Measurements from ENCODE around the gene RXRG. TPM values are rescaled to one million over a fixed set of nuclear protein-coding genes. Genes with fewer than 3 reads are reported as not detected.

RXRG gene
- total RNA-seq, 1 donor from 2014 or later = 11.9 TPM

DNA sequence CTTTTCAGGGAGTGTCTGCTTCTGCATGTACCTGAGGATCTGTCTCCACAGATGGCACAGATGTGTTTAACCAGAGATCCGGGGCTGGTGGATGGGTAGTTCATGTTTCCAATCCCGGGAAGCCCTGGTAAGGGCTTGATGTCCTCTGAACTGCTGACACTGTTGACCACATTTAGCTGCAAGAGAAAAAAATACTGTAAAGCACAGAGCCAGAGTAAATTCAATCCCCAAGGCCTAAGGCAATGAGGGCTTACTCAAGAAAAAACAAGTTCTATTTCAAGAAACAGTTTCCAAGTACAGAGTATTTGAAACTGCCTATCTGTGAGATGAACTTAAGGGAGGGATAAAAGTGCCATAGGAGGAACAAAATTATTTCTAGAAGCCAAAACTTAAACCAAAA lies 25.1 kb downstream of the RXRG start:
- no peak for ATAC-seq
- intact Hi-C loops (cut with DNase I) = no loop called here
- no peak for DNase-seq (ENCODE audit: low spot score)

DNA sequence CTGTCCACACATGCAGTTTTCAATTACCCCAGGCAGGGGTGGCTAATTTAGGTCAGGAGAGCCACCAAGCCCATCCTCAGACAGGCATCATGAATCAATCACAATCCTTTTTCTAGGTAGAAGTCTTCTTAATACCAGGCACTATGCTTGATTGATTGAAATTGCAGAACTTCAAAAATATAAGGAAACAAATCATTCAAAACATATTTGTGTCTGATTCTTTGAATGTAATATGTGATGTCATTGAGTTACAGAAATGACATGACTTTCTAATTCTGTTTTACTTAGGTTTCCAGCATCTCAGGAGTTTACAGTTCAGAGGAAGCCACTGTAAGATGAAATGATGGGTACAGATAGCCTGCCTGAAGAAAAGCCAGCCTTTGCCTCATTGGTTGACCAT lies 26.7 kb downstream of the RXRG start:
- intact Hi-C loops (cut with DNase I) = no loop called here
- DNase-seq (ENCODE audit: low spot score) = no peak
- ATAC-seq = no peak

DNA sequence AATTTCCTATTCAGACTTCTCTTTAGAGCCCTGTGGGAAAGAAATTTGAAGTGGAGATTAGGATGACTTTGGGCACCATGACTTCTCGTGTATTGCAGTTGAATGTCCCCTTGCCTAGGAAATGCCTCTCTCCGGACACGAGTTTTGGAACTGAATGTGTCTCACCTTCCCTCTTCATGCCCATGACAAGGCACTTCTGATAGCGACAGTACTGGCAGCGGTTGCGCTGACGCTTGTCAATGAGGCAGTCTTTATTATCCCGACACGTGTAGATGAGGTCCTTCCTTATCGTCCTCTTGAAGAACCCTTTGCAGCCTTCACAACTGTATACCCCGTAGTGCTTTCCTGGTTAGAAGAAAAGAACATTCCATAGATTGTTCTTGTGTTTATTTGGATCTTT lies 28.1 kb downstream of the RXRG start:
- intact Hi-C loops (cut with DNase I) = no loop called here
- ATAC-seq = no peak
- no peak for DNase-seq (ENCODE audit: low spot score)

DNA sequence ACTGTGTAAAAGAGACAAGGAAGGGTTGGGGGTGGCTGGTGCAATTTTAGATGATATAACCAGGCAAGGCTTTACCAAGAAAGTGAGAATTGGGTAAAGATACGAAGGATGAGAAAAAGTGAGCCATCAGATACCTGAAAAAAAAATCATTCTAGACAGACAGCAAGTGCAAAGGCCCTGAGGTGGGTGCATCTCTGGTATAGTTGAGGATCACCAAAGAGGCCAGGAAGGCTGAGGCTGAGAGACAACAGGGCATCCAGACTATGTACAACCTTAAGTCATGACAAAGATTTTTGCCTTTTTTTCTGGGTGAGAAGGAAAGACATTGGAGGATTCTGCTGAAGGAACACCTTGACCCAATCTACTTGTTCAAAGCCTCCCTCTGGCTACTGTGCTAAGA lies 29.9 kb downstream of the RXRG start:
- intact Hi-C loops (cut with DNase I) = no loop called here
- no peak for DNase-seq (ENCODE audit: low spot score)

DNA sequence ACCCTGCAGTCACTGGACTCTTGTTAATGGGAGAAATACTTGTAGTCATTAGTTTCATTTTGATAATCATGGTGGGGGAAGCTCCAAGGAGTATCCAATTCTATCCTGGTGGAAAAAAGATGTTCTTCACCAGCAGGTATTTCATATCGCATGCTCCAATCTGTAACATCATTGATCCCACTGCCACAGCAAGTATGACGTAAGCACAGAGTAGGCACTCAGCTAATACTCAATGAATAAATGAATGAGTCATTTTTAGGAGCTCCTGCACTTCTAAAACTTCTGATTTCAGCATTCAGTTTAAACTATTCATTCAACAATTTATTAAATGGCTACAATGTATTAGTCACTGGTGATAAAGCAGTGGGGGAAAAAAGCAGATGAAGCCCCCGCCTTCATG lies 30.3 kb downstream of the RXRG start:
- ATAC-seq (no peak), DNase-seq (ENCODE audit: low spot score) (no peak)
- intact Hi-C loops (cut with DNase I) = no loop called here

More for the DNA sequence above, 29.9 kb downstream of the RXRG start:
- ATAC-seq = no peak

DNA sequence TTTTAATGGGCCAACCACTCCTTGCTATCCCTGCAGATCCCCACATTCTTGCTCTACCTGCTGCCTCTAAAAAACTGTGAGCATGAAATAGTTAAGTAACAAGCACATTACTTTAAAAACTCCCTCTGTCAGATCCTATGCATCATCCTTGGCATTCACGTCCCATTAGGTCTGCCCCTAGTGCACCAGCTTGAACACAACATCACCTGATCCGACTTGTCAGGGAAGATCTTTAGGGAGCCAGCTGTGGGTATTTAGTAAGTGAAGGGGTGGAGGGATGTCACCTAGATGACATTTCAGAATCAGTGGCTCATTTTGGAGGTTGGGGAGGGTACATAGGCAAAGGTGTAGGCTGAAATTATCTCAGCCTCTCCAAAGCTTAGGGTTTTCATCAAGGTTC lies 33.5 kb downstream of the RXRG start:
- ATAC-seq (no peak), DNase-seq (ENCODE audit: low spot score) (no peak)
- intact Hi-C loops (cut with DNase I) = no loop called here

DNA sequence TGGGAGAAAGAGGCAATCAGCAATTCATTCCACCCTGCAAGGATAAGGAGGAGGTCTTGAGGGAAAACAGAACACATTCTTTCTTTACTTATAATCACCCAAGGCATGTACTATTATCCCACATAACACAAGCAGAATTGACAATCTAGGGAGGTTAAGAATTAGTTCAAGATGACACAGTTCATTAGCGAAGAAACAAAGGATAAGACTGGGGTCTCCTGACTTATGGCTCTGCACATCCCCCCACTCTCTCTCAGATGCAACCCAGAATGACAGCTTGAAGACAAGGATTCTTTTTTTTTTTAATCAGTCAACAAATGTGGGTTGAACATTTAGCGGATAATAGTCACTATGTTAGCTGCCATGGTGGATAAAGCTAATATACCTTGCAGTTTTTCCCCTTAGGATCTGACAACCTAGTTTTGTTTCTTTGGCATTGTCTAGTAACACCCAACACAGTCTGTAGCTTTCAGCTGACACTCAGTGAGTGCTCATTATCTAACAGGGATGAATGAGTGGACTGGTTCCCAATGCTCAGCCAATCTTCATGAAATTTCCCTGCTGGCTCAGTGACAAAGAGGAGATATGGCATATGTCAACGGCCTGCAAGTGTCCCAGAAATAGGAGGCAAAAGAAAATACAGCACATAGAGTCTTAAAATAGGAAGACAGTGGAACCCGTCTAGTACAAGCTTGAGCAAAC lies 35.1 kb downstream of the RXRG start:
- DNase-seq (ENCODE audit: low spot score) (no peak), ATAC-seq (no peak)
- intact Hi-C loops (cut with DNase I) = no loop called here

DNA sequence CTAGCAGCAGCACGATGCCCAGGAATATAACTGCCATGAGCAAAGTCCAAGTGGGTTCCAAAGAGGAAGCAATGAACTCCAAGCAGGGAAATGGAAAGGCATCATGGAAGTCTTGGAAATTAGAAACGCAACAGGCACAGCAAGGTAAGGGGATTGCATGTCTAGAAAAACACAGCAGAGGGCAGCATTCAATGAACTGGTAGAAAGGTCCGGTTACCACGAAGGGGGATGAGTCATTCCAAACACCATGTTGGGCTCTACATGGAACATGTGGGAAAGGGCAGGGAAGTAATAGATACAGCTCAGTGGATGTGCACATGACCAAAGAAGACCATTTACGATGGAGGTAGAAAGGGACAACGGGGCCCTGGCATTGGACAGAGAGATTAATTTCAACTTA lies 36.4 kb downstream of the RXRG start:
- no peak for ATAC-seq
- DNase-seq (ENCODE audit: low spot score) = no peak
- intact Hi-C loops (cut with DNase I) = no loop called here

DNA sequence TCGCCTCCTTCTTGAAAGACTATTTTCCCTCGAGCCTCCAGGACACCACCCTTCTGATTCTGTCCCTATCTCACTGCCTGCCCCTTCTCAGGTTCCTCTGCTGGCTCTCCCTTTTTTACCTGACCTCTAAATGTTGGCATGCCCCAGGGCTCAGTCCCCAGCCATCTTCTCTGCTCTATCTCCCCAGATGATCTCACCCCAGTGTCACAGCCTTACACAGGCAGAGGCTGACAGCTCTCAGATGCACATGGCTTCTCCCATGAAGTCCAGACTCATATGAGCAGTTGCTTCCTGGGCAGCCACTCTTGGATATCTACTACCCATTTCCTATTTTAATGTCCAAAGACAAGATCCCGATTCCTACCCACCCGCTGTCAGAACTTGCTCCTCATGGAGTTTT lies 37.5 kb downstream of the RXRG start:
- DNase-seq (ENCODE audit: low spot score) = no peak
- intact Hi-C loops (cut with DNase I) = no loop called here
- no peak for ATAC-seq

DNA sequence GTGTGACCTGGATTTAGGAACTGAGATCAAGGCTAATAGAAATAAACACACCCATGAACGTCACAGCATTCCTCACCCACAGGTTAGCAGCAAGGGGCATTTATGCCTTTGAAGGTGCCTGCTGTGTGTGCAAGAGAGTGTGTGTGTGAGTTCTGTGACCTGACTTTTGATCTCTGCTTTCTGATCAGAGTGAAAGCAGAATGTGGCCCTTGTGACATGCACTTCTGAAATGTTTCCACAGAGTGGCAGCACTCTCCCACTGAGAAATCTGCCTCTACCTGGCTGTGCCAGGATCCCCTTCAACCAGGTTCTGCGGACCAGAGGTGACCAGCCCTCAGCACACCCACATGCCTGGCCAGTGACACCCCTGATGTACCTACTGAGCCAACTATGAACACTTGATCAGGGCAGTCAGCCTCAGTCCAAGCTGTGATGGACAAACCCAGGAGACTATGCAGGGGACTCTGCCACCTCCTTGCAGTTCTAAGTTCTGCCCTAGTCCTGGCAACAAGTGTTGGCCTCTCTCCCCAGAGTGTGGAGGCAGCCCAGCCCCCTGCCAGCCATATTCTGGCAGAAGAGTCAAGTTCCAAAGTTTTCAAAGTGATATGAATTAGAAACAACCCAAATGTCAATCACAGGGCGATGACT lies 41.0 kb downstream of the RXRG start:
- intact Hi-C loops (cut with DNase I) = no loop called here
- ATAC-seq (peak; percentile 52), DNase-seq (ENCODE audit: low spot score) (no peak)

DNA sequence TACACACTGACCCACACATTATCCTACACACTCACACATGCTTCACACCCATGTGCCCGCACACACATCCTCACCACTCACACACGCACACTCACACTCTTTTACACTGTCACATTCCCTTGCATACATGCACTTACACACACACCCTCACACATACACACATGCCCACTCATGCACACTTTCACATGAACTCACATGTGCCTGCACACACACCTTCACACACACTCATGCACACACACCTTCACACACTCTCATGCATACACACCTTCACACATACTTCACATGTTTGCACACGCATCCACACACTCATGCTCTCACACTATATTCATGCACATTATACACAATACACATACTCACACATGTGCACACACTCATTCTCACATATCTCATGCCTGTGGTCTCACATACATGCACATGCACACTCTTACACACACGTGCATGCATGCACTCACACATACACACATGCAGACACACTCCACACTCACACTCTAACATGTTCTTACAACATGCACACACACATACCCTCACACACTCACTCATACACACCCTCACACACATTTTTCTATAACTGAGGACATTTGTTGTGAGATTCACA lies 42.3 kb downstream of the RXRG start:
- intact Hi-C loops (cut with DNase I) = no loop called here
- DNase-seq (ENCODE audit: low spot score) (no peak), ATAC-seq (no peak)

DNA sequence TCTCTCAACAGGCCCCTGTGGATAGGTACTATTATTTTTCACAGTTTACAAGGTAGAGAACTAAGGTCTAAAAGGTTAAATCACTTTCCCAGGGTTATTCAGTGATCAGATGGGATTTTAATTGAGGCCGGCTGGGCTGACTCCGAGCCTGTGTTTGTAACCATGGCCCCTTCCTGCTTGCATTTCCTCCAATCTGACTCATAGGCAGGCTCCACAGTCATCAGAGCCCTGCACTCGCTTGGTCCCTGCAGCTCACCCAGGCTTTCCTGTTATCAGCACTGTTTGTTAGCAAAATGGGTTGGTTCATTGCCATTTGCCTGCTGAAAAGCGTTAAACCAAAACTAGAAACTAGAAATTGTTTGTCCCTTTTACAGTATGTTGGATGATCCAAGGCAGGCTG lies 47.0 kb downstream of the RXRG start:
- intact Hi-C loops (cut with DNase I) = loop anchor here (10.0 kb wide), 1 partner anchor 517 kb away; no protein-coding TSS in a partner anchor
- peak; percentile 74 for ATAC-seq
- DNase-seq (ENCODE audit: low spot score) = no peak

DNA sequence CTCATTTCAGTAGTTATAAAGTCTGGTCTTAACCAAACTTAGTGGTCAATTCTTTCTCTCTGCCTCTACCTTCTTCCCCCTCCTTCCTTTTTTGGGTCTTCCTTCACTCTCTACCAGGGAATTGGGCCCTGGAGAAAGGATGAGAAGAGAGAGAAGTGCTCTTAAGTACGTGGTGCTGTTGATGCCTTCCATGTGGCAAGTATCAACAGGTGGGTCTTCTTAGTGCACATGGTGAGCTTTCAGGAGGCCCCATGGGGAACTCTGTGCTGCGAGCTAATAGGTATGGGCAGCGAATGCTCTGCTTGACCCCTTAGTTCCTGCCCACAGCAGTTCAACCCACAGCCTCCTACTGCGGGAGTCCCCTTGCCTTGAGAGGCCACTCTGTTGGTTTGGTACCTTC lies 49.0 kb downstream of the RXRG start:
- intact Hi-C loops (cut with DNase I) = loop anchor here (10.0 kb wide), 1 partner anchor 519 kb away; no protein-coding TSS in a partner anchor
- DNase-seq (ENCODE audit: low spot score) (no peak), ATAC-seq (no peak)

DNA sequence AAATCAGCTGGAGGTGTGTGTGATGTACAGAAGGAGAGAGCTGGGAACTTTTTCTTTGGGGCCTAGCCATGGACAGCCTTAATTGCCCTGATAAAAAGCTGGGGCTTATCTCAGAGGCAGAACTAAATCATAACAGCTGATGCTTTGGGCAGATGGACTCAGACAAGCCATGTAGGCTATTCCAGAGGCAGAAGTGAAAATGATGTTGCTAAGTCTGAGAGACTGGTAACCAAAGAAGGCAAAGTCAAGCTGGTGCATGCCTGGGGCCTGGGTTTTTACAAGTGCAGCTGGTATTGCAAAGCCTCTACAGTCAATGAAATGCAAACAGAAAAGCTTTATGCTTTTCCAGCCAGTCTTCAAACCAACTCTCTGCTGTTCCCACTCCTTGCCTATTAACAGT lies 49.4 kb downstream of the RXRG start:
- DNase-seq (ENCODE audit: low spot score) (no peak), ATAC-seq (no peak)
- intact Hi-C loops (cut with DNase I) = loop anchor here (10.0 kb wide), 1 partner anchor 519 kb away; no protein-coding TSS in a partner anchor

DNA sequence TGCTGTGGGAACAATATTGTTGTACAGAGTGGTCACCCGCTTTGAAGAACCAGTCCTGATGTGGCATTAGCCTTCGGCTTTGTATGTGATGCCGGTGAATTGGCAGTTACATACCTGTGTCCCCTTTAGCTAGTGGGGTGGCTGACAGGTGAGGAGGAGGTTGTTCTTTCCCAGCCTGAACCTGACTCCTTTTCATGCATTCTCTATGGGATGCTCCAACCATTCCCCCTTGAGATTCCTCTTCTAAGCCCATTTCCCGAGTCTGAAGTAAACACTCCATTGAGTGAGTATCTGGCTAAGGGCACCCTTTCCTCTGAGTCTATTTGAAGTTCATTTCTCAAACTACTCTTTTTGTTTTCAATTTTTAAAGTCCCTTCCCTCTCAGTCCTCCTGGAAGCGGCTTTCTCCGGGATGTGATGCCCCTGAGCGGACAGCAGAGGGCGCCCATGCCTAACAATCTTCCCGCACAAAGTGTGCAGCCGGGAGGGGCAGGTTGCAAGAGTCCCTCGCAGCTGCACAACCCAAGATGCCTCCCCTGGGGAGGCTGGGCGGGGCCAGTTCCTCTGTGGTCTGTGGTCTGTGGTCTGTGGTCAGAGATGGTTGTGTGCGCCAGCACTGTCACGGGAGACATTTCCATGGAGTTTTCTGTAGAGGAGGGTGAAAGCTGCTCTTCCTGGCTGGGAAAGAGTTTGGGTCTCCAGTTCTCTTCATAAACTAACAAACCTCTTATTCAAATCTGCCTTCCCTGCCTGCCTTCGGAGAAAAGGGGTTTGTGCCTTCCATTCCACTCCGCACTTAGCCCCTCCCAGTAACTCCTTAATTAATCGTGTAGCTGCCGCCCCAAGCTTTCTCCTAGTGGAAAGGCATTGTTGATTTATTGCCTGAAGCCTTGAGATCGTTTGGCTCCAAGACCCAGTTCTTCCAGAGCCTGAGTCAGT lies 52.0 kb downstream of the RXRG start:
- intact Hi-C loops (cut with DNase I) = loop anchor here (5.0 to 10.0 kb wide), 2 partner anchors 199 to 522 kb away; no protein-coding TSS in a partner anchor
- ATAC-seq (peak; percentile 99), DNase-seq (ENCODE audit: low spot score) (peak; percentile 95)

DNA sequence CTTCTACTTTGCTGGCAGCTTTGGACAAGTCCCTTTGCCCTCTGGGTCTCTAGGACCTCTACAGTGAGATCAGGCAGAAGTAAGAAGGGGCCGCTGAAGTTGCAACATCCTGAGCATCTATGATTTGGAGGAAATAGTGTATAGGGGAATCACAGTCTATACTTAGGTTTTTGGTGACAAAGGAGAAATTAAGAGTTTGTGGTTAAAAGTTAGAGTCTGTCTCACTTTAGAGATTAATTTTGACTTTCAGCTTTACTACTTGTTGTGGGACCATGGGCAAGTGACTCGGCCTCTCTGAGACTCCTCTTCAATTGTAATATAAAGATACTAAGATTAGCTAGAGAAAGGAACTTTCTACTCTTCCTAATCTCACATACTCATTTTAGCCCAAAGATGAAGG lies 55.3 kb downstream of the RXRG start:
- ATAC-seq = no peak
- DNase-seq (ENCODE audit: low spot score) = no peak
- intact Hi-C loops (cut with DNase I) = loop anchor here (5.0 to 10.0 kb wide), 2 partner anchors 203 to 525 kb away; no protein-coding TSS in a partner anchor

DNA sequence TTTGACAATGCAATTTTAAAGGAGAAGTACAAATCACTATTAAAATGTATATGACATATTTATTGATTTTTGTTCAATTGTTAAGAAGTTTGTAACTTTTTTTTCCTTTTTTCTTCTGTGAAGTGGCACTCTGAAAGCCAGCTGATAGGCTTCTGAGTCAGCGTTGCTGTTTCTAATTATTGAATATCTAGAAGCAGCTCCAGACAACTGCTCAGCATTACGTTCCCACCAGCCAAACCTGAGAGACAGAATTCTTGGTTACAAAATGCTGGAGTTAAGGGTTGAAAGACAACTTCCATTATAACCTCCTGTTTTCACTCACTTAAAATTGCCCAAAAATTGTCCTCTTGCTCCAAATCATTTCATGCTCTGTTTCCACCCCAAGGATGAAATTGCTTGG lies 57.0 kb downstream of the RXRG start:
- ATAC-seq = no peak
- intact Hi-C loops (cut with DNase I) = no loop called here
- DNase-seq (ENCODE audit: low spot score) = no peak

DNA sequence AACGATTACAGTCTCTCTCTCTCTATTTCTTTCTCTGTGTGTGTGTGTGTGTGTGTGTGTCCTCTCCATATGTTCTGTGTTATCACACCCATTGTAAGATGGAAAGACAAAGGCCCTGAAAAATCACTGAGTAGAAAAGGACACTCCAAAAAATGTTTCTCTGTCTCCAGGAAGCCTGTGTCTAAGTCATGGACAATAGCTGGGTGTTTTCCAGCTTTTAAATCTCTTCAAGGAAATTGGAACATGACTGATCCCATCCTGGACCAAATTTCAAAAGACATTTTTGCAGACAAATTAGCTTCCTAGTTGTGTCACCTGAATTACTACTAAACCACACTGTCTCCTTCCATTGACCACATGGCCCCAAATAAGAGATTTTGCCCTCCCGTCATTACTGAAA lies 57.4 kb downstream of the RXRG start:
- ATAC-seq = no peak
- intact Hi-C loops (cut with DNase I) = no loop called here

More for the DNA sequence above, 57.4 kb downstream of the RXRG start:
- no peak for DNase-seq (ENCODE audit: low spot score)

All from sciatic nerve (tissue), 2 donors.